HFFc6 (cell line): ENCODE results near the gene ETHE1. TPM values are rescaled to one million over a fixed set of nuclear protein-coding genes. Genes with fewer than 3 reads are reported as not detected.

ENCODE experiments used
- DNase-seq: peaks from one replicate; pipeline ENCODE4 v3.0.0-alpha.2; 2018
- H3K27ac Mint-ChIP-seq: 2 replicates; pipeline ENCODE4 v1.8.0; 2020; ENCODE audit warnings: mild to moderate bottlenecking, mixed read lengths
- H3K27me3 Mint-ChIP-seq: 2 replicates; pipeline ENCODE4 v1.8.0; 2021; ENCODE audit warnings: mild to moderate bottlenecking, moderate library complexity, mixed read lengths; ENCODE audit not compliant: insufficient read depth
- H3K36me3 Mint-ChIP-seq: 2 replicates; pipeline ENCODE4 v1.8.0; 2021; ENCODE audit warnings: low read depth, mixed read lengths
- H3K4me1 Mint-ChIP-seq: 2 replicates; pipeline ENCODE4 v1.8.0; 2020; ENCODE audit warnings: low read depth, mixed read lengths
- H3K4me3 Mint-ChIP-seq: 2 replicates; pipeline ENCODE4 v1.8.0; 2020; ENCODE audit warnings: mild to moderate bottlenecking, moderate library complexity, mixed read lengths
- H3K9me3 Mint-ChIP-seq: 2 replicates; pipeline ENCODE4 v1.8.0; 2020; ENCODE audit warnings: mild to moderate bottlenecking, mixed read lengths
- long read RNA-seq: library from polyadenylated mRNA; unstranded; transcript quantifications from one replicate; pipeline ENCODE4 v2.0.0, GENCODE V29; 2019
- total RNA-seq, 6 experiments: library from RNA; stranded (reverse); fragmentation: NEBNext Ultra II Directional; extraction: Animal tissue kit (Norgen Biotek cat#: 25700); gene quantifications; 2 replicates in 1 of 6; 3 replicates in 5 of 6; pipeline ENCODE4 v1.2.3, GENCODE V29; 2021
- TF ChIP-seq, protein P1 (sequence below): fragments of 200-600 bp; sonication (generic); IDR thresholded peaks from 2 replicates; pipeline ENCODE4 v1.5.0; 2021; ENCODE audit warnings: antibody characterized with exemption, mild to moderate bottlenecking

ETHE1 gene, protein sequence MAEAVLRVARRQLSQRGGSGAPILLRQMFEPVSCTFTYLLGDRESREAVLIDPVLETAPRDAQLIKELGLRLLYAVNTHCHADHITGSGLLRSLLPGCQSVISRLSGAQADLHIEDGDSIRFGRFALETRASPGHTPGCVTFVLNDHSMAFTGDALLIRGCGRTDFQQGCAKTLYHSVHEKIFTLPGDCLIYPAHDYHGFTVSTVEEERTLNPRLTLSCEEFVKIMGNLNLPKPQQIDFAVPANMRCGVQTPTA
- 100 to 1,000 TPM in 4 of 6 experiments, 10 to 100 TPM in 2; 81.3 to 125 (median 107) TPM for total RNA-seq
- long read RNA-seq, transcript ETHE1-201 (7 exons, 963 nt): major isoform, 109 of 138 reads
- long read RNA-seq, transcript ETHE1-202 (6 exons, 702 nt): minor isoform, 11 of 138 reads
- long read RNA-seq, partial matches to known transcripts: 3 of 138 reads
- long read RNA-seq, other reads (novel, unspliced or antisense): 15 of 138 reads

DNA sequence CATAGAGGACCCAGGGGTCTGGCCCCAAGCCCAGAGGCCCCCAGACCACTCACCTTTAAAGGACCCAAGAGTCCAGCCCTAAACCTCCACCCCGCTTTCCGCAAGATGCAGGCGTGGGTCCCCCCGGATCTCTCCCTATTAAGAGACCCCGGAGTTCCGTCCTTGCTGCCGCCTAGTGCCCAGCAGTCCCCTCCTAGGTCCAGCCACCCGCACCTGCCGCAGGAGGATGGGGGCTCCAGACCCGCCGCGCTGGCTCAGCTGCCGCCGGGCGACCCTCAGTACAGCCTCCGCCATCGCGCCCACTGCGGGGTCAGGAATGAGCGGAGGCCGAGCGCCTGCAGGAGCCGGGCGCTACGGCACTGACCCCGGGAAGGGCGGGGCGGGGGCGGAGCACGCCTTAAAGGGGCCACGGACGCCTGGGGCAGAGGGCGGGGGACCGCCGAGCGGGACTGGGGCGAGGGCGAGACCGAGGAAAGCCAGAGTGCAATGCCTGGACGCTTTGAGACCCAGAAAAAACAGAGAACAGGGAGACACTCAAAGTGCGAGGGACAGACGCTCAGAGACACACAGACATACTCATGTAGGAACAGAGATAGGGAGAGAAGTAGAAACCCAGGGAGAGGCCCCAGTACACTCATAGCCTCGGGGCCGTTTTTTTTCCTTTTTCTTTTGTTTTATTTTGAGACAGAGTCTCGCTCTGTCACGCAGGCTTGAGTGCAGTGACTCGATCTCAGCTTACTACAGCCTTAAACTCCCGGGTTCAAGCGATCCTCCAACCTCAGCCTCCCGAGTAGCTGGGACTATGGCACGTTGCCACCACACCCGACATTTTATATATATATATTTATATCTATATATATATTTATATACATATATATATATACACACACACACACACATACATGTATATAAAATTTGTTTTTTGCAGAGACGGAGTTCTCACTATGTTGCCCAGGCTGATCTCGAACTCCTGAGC lies at the start of gene ETHE1:
TSS of gene ETHE1 (minus strand) at position 318 of the 976 bp plus-strand sequence. CDS start at position 294, 24 bp downstream.
- Mint-ChIP-seq H3K36me3 (peaks cover 4% of the 10 kb centered on the region; the same call in 1 of the 2 replicates), H3K27ac (peak within 1 kb of the TSS; percentile 93), H3K4me3 (peak within 1 kb of the TSS; percentile 87), H3K27me3 (peaks cover 4% of the 10 kb centered on the region), H3K4me1 (peaks cover 40% of the 10 kb centered on the region), H3K9me3 (no peaks in the 10 kb centered on the region)
- DNase-seq: peak; percentile 64
- TF ChIP-seq, protein P1, sequence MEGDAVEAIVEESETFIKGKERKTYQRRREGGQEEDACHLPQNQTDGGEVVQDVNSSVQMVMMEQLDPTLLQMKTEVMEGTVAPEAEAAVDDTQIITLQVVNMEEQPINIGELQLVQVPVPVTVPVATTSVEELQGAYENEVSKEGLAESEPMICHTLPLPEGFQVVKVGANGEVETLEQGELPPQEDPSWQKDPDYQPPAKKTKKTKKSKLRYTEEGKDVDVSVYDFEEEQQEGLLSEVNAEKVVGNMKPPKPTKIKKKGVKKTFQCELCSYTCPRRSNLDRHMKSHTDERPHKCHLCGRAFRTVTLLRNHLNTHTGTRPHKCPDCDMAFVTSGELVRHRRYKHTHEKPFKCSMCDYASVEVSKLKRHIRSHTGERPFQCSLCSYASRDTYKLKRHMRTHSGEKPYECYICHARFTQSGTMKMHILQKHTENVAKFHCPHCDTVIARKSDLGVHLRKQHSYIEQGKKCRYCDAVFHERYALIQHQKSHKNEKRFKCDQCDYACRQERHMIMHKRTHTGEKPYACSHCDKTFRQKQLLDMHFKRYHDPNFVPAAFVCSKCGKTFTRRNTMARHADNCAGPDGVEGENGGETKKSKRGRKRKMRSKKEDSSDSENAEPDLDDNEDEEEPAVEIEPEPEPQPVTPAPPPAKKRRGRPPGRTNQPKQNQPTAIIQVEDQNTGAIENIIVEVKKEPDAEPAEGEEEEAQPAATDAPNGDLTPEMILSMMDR: no peak

DNA sequence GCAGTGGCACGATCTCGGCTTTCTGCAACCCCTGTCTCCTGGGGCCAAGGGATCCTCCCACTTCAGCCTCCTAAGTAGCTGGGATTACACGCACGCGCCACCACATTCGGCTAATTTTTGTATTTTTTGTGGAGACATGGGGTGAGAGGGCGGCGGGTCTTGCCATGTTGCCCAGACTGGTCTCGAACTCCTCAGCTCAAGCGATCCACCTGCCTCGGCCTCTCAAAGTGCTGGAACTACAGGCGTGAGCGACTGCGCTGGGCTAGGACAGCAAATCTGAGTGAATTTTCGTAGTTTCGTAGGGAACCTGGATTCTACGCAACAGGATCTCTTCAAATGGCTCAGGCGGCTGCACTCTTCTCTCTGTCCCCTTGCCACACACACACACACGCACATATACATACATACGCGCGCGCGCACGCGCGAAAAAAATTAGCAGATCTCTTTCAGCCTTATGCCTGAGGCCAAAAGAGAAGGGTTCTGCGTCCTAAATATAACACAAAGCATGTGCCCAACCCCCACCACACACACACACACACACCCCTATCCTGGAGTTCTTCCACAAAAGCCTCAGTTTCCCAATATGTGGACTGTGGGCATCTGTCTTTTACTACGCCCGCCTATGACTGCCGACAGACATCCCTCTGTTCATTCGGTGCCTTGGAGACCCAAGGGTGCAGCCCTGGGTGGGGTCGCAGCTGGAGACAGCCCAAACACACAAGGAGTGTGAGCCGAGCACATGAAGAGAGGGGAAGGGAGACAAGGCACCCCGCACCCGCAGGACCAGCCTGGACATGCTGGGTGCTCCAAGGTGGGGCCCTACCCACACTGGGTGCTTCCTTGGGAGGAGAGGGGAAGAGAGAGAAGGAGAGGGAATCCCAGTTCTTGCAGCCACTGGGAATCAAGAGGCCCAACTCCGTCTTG lies 49.2 kb upstream of the ETHE1 start:
- peaks cover 7% of the 10 kb centered on the region for H3K27me3 Mint-ChIP-seq
- no peaks in the 10 kb centered on the region for H3K9me3 Mint-ChIP-seq
- peak overlapping the region; percentile 100 for H3K4me3 Mint-ChIP-seq
- H3K36me3 Mint-ChIP-seq: no peaks in the 10 kb centered on the region
- peak overlapping the region; percentile 96 for H3K27ac Mint-ChIP-seq
- DNase-seq: no peak
- H3K4me1 Mint-ChIP-seq: peaks cover 18% of the 10 kb centered on the region
- TF ChIP-seq, protein P1: no peak

DNA sequence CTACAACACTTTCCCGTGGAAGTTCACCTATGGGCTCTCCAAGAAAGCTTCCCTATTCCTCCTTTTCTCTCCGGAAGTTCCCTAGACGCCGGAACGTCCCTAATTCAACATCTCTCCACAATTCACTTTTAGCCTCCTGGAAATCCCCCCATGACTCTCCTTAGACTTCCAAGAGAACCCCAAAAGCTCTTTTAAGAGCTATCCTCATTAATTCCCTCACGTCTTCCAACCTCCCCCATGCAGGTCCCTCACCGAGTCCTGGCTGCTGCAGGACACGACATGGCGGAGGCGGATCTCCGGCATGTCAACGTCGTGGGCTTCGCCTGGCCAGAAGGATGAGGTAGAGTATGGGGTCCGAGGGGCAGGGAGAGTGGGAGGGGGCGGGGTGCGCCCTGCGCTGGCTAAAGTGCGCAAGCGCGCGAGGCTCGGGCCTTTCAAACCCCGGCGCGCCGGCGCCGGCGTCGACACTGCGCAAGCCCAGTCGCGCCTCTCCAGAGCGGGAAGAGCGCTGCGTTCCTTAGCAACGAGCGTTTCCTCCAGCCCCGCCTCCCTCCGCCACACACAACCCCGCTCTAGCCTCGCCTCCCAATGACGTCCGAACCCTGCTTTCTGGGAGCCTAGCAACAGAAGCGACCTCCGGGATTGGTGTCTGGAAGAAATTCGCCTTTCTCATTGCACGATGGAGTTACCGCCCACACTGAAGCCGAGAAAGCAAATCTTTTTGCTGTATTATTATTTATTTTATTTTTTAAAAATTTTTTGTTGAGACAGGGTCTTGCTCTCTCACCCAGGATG lies 48.4 kb upstream of the ETHE1 start, which contains the start of the genes PINLYP and XRCC1:
TSS of gene PINLYP (plus strand) at position 646 of the 795 bp plus-strand sequence. CDS start 1,391 bp downstream, outside the sequence.
TSS of gene XRCC1 (minus strand) at position 372 of the 795 bp plus-strand sequence. CDS start at position 303, 69 bp downstream.
- TF ChIP-seq, protein P1: no peak; the same call in 1 of the 2 replicates
- Mint-ChIP-seq H3K36me3 (no peaks in the 10 kb centered on the region), H3K4me3 (peak within 1 kb of the TSS; percentile 100), H3K27me3 (peaks cover 7% of the 10 kb centered on the region), H3K4me1 (peaks cover 27% of the 10 kb centered on the region), H3K9me3 (no peaks in the 10 kb centered on the region), H3K27ac (peak within 1 kb of the TSS; percentile 96)
- DNase-seq: peak; percentile 98

DNA sequence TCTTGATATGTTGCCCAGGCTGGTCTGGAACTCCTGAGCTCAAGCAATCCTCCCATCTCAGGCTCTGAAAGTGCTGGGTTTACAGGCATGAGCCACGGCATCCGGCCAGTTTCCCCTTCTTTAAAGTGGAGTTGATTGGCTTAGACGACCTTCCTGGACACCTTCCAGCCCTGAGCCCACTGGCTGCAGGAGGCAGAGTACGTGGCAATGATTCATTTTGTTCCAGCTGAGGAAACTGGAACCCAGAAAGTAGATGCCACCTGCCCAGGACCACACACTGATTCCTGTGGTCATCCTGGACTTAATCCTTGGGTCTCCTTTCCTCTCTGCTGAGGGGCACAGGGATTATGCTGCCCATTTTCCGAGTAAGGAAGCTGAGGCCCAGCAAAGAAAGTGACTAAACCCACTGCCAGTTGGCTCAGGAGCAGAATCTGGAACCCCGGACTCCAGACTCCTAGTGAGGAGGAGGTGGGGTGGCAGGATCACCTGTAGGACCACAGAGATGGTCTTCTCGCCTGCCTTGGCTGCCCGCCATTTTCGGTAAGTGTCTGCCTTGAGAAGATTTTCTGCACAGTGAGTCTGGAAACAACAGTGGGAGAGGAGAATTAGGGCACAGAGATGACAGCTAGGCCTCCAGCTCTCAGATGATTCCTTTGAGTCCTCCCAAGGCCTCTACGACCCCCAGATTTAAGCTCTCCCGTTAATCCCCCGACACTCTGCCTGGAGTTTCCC lies 47.6 kb upstream of the ETHE1 start:
- peaks cover 33% of the 10 kb centered on the region for H3K4me1 Mint-ChIP-seq
- H3K27ac Mint-ChIP-seq: peak overlapping the region; percentile 96
- no peaks in the 10 kb centered on the region for H3K9me3 Mint-ChIP-seq
- DNase-seq: no peak
- H3K36me3 Mint-ChIP-seq: no peaks in the 10 kb centered on the region
- TF ChIP-seq, protein P1: no peak
- H3K4me3 Mint-ChIP-seq: peak overlapping the region; percentile 100
- peaks cover 7% of the 10 kb centered on the region for H3K27me3 Mint-ChIP-seq
